Memory B cell (primary cell): ENCODE results near the gene VWCE.

ENCODE experiments used
- ATAC-seq: fragments of 150-1000 bp; cut with Tn5 transposase; 2 replicates; pipeline ENCODE4 v1.10.0; 2021; ENCODE audit warnings: low read depth, mild to moderate bottlenecking, moderate library complexity
- DNase-seq, 2 donors: peaks; one replicate each; pipeline ENCODE4 v3.0.0; 2022; ENCODE audit warnings: low spot score in 2 of 2
- H3K27ac Mint-ChIP-seq: one replicate; pipeline ENCODE4 v1.8.0; 2022; ENCODE audit warnings: mild to moderate bottlenecking, moderate library complexity, mixed read lengths
- H3K27me3 Mint-ChIP-seq: one replicate; pipeline ENCODE4 v1.8.0; 2022; ENCODE audit warnings: mixed read lengths
- H3K36me3 Mint-ChIP-seq: one replicate; pipeline ENCODE4 v1.8.0; 2022; ENCODE audit warnings: mild to moderate bottlenecking, mixed read lengths
- H3K4me1 Mint-ChIP-seq: one replicate; pipeline ENCODE4 v1.8.0; 2022; ENCODE audit warnings: mixed read lengths
- H3K4me3 Mint-ChIP-seq: one replicate; pipeline ENCODE4 v1.8.0; 2022; ENCODE audit warnings: mild to moderate bottlenecking, moderate library complexity, mixed read lengths
- H3K9me3 Mint-ChIP-seq: one replicate; pipeline ENCODE4 v1.8.0; 2022; ENCODE audit warnings: mixed read lengths

VWCE gene

GRCh38 chr11:61333550-61334433, 38.7 kb upstream of the VWCE start:
- Mint-ChIP-seq H3K9me3 (no peaks in the 10 kb centered on the region), H3K36me3 (peaks cover 9% of the 10 kb centered on the region), H3K27me3 (no peaks in the 10 kb centered on the region), H3K4me1 (peaks cover 39% of the 10 kb centered on the region), H3K27ac (peak overlapping the region; percentile 95), H3K4me3 (peak overlapping the region; percentile 95)
- ATAC-seq, result peak; percentile 6
- DNase-seq, result no peak

- no peaks in the 10 kb centered on the region for H3K27me3 Mint-ChIP-seq
- H3K4me3 Mint-ChIP-seq, result peak within 1 kb of the TSS; percentile 95
- H3K9me3 Mint-ChIP-seq, result no peaks in the 10 kb centered on the region
- H3K36me3 Mint-ChIP-seq, result peaks cover 8% of the 10 kb centered on the region
- DNase-seq, result peak; percentile 74 to 79
- peaks cover 41% of the 10 kb centered on the region for H3K4me1 Mint-ChIP-seq
- ATAC-seq, result peak; percentile 90
- peak within 1 kb of the TSS; percentile 95 for H3K27ac Mint-ChIP-seq
These were observed 37.9 kb upstream of the VWCE start, which contains the start of the genes DDB1 and TKFC for GRCh38 chr11:61332797-61333549. TSS of gene DDB1 (minus strand) at chr11:61333105. CDS start at chr11:61332968, 137 bp downstream. TSS of gene TKFC (plus strand) at chr11:61333228. CDS start at chr11:61334729, 1,501 bp downstream.

- Mint-ChIP-seq H3K27me3 (no peaks in the 10 kb centered on the region), H3K4me3 (peak overlapping the region; percentile 95), H3K9me3 (no peaks in the 10 kb centered on the region), H3K27ac (peak overlapping the region; percentile 95), H3K4me1 (peaks cover 41% of the 10 kb centered on the region), H3K36me3 (peaks cover 8% of the 10 kb centered on the region)
- ATAC-seq, result no peak
- DNase-seq, result no peak
These were observed 37.2 kb upstream of the VWCE start for GRCh38 chr11:61332281-61332796.

GRCh38 chr11:61331651-61332050, 36.5 kb upstream of the VWCE start:
- H3K4me1 Mint-ChIP-seq, result peaks cover 35% of the 10 kb centered on the region
- ATAC-seq (no peak), DNase-seq (no peak)
- peak overlapping the region; percentile 95 for H3K27ac Mint-ChIP-seq
- peak overlapping the region; percentile 95 for H3K4me3 Mint-ChIP-seq
- no peaks in the 10 kb centered on the region for H3K9me3 Mint-ChIP-seq
- no peaks in the 10 kb centered on the region for H3K27me3 Mint-ChIP-seq
- H3K36me3 Mint-ChIP-seq, result peaks cover 8% of the 10 kb centered on the region

- Mint-ChIP-seq H3K27me3 (no peaks in the 10 kb centered on the region), H3K27ac (no peak overlapping the region), H3K36me3 (peaks cover 20% of the 10 kb centered on the region), H3K4me1 (peaks cover 33% of the 10 kb centered on the region), H3K4me3 (no peak overlapping the region), H3K9me3 (no peaks in the 10 kb centered on the region)
- DNase-seq, result no peak
- no peak for ATAC-seq
These were observed 34.8 kb upstream of the VWCE start for GRCh38 chr11:61329871-61330270.

- Mint-ChIP-seq H3K9me3 (no peaks in the 10 kb centered on the region), H3K27me3 (no peaks in the 10 kb centered on the region), H3K4me1 (peaks cover 27% of the 10 kb centered on the region), H3K4me3 (no peak overlapping the region), H3K36me3 (peaks cover 27% of the 10 kb centered on the region), H3K27ac (no peak overlapping the region)
- no peak for DNase-seq
- ATAC-seq, result no peak
These were observed 33.2 kb upstream of the VWCE start for GRCh38 chr11:61328351-61328750.

GRCh38 chr11:61327669-61328071, 32.6 kb upstream of the VWCE start:
- Mint-ChIP-seq H3K27me3 (no peaks in the 10 kb centered on the region), H3K4me1 (peaks cover 26% of the 10 kb centered on the region), H3K9me3 (no peaks in the 10 kb centered on the region), H3K27ac (no peak overlapping the region), H3K4me3 (no peak overlapping the region), H3K36me3 (peaks cover 32% of the 10 kb centered on the region)
- no peak for DNase-seq
- ATAC-seq, result no peak

GRCh38 chr11:61325649-61326414, 30.7 kb upstream of the VWCE start:
- H3K27ac Mint-ChIP-seq, result no peak overlapping the region
- H3K9me3 Mint-ChIP-seq, result no peaks in the 10 kb centered on the region
- H3K36me3 Mint-ChIP-seq, result peaks cover 40% of the 10 kb centered on the region
- ATAC-seq (no peak), DNase-seq (no peak)
- H3K4me3 Mint-ChIP-seq, result no peak overlapping the region
- no peaks in the 10 kb centered on the region for H3K27me3 Mint-ChIP-seq
- H3K4me1 Mint-ChIP-seq, result peaks cover 10% of the 10 kb centered on the region

- Mint-ChIP-seq H3K27me3 (no peaks in the 10 kb centered on the region), H3K4me1 (no peaks in the 10 kb centered on the region), H3K9me3 (no peaks in the 10 kb centered on the region), H3K36me3 (peaks cover 33% of the 10 kb centered on the region), H3K27ac (no peak overlapping the region), H3K4me3 (no peak overlapping the region)
- ATAC-seq (no peak), DNase-seq (no peak)
These were observed 20.1 kb upstream of the VWCE start for GRCh38 chr11:61315260-61315659.

GRCh38 chr11:61310749-61311148, 15.6 kb upstream of the VWCE start:
- H3K4me3 Mint-ChIP-seq, result no peak overlapping the region

GRCh38 chr11:61309739-61310138, 14.6 kb upstream of the VWCE start:
- no peak overlapping the region for H3K27ac Mint-ChIP-seq

More at GRCh38 chr11:61310749-61311148, 15.6 kb upstream of the VWCE start:
- no peak for DNase-seq
- H3K9me3 Mint-ChIP-seq, result no peaks in the 10 kb centered on the region
- H3K36me3 Mint-ChIP-seq, result peaks cover 25% of the 10 kb centered on the region
- no peak for ATAC-seq
- H3K27ac Mint-ChIP-seq, result no peak overlapping the region
- H3K27me3 Mint-ChIP-seq, result no peaks in the 10 kb centered on the region
- H3K4me1 Mint-ChIP-seq, result no peaks in the 10 kb centered on the region

GRCh38 chr11:61309141-61309540, 14.0 kb upstream of the VWCE start:
- H3K4me1 Mint-ChIP-seq, result no peaks in the 10 kb centered on the region
- H3K4me3 Mint-ChIP-seq, result no peak overlapping the region
- peaks cover 25% of the 10 kb centered on the region for H3K36me3 Mint-ChIP-seq
- no peaks in the 10 kb centered on the region for H3K27me3 Mint-ChIP-seq
- no peak for ATAC-seq
- no peak for DNase-seq
- no peak overlapping the region for H3K27ac Mint-ChIP-seq
- H3K9me3 Mint-ChIP-seq, result no peaks in the 10 kb centered on the region

More at GRCh38 chr11:61309739-61310138, 14.6 kb upstream of the VWCE start:
- peaks cover 24% of the 10 kb centered on the region for H3K36me3 Mint-ChIP-seq
- no peak overlapping the region for H3K4me3 Mint-ChIP-seq
- no peak for DNase-seq
- ATAC-seq, result no peak
- no peaks in the 10 kb centered on the region for H3K27me3 Mint-ChIP-seq
- no peaks in the 10 kb centered on the region for H3K9me3 Mint-ChIP-seq
- no peaks in the 10 kb centered on the region for H3K4me1 Mint-ChIP-seq

- H3K36me3 Mint-ChIP-seq, result peaks cover 16% of the 10 kb centered on the region
- no peaks in the 10 kb centered on the region for H3K9me3 Mint-ChIP-seq
- no peak overlapping the region for H3K27ac Mint-ChIP-seq
- H3K4me1 Mint-ChIP-seq, result no peaks in the 10 kb centered on the region
- H3K27me3 Mint-ChIP-seq, result no peaks in the 10 kb centered on the region
- H3K4me3 Mint-ChIP-seq, result no peak overlapping the region
- ATAC-seq (no peak), DNase-seq (no peak)
These were observed 12.2 kb upstream of the VWCE start for GRCh38 chr11:61307354-61307753.
